ENCODE measurements around the gene HTATIP2.
A peak's percentile ranks its signal among the peaks of the same experiment; 100 is the strongest.
"Not testable (repeated sequence)": the region's sequence is repeated elsewhere in the genome, so short reads cannot be mapped to it uniquely, and the experiment has no call there.

HTATIP2 gene

GRCh38 chr11:20372081-20372626, 8.6 kb downstream of the HTATIP2 start:
- no peak for DNase-seq

- no peak for DNase-seq
These were observed 9.6 kb downstream of the HTATIP2 start for GRCh38 chr11:20373147-20373546.

DNA sequence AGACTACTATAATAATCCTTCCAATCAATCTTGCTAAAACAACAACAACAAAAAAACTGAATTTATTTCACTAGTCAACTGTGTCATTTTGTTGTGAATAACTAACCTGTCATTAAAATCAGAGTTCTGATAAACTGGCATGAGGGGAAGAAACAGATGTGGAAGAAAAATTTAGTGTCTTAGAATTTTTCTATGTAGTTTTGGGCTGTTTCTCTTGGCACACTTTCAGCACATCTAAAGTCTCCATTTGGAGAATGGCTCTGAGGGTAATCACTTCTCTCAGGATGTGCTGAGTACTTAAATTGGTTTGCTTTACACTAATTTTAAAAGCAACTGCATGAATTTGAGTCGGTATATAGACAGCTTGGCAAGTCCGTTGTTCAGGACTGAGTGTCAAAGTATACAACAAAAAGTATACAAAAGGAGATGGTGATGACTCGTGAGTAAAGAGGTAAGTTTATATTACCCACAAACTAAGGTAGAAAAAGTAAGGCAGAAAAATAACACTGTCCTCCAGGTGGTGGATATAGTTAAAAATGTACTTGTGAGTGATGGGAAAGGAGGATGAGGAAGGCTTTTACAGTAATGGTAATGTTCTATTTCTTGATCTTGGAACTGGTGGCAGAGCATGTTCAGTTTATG, 10.2 kb downstream of the HTATIP2 start:
- DNase-seq, result no peak

- no peak for DNase-seq
These were observed 11.3 kb downstream of the HTATIP2 start for GRCh38 chr11:20374741-20375300.

DNA sequence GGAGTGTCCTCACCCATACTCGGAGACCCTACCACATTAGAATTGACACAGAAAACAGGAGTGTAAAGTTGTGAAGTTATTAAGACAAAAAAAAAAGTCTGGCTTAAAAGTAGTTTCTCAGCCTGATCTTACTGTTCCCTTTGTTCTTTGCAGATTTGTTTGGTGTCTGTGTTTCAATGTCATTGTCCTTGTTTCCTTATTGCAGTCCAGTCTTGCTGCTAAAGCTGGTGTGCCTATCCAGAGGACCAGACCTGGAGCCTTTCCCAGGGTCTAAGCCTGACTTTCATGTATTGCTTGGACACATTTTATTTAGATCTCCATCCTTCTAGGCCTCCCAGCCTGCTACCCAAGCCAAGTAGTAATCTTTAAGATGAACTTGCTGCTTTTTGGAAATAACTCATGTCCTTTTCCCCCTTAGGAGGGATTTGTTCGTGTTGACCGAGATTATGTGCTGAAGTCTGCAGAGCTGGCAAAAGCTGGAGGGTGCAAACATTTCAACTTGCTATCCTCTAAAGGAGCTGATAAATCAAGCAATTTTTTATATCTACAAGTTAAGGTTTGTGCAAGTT, 12.7 kb downstream of the HTATIP2 start:
- no peak for DNase-seq

DNA sequence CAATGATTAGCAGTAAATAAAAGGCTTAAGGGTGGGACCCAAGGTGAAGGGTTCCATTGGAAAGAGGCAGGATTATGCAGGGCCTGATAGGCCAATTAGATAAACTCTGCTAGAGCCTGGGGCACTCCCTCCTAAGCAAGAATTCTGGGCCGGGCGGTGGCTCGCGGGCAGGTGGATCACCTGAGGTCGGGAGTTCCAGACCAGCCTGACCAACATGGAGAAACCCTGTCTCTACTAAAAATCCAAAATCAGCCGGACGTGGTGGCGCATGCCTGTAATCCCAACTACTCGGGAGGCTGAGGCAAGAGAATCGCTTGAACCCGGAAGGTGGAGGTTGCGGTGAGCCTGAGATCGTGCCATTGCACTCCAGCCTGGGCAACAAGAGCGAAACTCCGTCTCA, 22.5 kb downstream of the HTATIP2 start:
- not testable (repeated sequence) for DNase-seq

- peak; percentile 92 for DNase-seq
These were observed 24.0 kb downstream of the HTATIP2 start, which contains the start of gene PRMT3 for GRCh38 chr11:20387261-20388095. Gene PRMT3 (plus strand): TSS chr11:20387716. CDS start chr11:20387747, 31 bp downstream.

DNA sequence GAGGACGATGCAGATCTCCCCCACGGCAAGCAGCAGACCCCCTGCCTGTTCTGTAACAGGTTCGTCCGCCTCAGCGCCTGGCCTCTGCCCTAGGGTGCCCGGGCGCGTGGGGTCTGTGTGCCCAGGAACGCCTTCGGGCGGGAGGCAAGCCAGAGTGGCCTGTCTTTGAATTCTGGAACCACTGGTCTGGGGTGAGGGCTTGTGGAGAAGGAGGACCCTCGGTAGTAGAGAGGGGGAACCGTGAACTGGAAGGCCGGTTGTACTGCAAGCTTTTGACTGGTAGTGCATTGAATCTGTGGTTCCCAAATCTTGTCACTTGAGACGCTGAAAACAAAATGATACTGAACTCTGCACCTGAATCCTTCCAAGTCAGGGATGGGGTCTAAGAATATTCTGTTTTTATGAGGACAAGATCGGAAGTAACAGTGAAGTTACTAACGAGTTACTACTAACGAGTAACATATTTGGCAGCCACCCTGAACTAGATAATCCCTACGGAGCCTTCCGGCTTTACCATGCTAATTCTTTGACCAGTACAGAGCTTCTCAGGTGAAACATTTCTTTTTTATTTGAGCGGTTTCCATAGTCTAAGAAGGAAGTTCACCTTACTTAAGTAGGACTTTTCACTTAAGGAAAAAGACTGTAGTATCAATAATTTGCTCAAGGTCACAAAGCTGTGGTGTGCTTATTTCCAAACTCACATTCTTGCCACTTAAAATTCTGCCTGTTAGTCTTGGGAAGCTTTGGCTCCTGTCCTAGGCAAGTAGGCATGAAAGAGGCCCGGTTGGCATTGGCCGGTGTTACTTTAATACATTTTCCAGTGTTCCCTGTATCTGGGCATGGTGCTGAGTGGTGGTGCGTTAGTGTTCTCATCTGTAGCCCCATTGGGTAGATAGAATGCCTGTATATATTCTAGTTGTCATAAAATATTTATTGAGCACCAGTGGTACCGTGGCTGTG, 24.9 kb downstream of the HTATIP2 start:
- peak; percentile 50 for DNase-seq

DNA sequence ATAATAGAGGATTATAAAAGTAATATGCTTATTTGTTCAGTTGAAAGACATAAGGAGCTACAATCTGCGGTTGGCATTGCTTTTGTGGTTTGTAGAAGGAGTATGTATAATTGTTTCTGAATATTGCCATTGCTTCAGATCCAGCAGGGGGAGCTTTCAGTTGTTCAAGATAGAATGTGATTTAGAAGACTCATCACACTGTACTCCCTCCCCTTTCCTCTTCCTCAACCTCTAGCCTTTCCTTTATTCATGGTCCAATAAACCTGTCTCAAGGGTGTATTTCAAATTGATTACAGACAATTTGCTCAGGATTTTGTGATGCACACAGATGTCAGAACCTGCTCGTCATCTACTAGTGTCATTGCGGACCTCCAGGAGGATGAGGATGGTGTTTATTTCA, 33.8 kb downstream of the HTATIP2 start:
- peak; percentile 49 for DNase-seq

DNA sequence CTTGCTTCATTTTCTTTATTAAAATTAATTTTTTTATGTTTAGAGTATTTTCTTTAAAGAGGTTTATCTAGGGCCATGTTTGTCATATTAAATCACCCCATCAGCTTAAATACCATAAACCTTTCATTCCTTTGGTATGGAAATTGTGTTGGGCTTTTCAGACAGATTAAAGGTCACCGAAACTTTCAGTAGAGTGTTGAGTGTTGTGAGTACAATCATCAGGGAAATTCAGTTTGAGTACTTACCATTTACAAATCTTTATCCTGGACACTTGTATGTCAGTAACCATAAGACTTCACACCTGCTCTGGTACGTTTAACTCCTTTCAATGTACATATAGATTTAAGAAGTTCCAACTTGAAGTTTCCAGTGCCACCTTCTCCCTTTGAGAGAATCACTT, 36.0 kb downstream of the HTATIP2 start:
- no peak for DNase-seq

GRCh38 chr11:20403059-20403458, 39.5 kb downstream of the HTATIP2 start:
- DNase-seq, result no peak

DNA sequence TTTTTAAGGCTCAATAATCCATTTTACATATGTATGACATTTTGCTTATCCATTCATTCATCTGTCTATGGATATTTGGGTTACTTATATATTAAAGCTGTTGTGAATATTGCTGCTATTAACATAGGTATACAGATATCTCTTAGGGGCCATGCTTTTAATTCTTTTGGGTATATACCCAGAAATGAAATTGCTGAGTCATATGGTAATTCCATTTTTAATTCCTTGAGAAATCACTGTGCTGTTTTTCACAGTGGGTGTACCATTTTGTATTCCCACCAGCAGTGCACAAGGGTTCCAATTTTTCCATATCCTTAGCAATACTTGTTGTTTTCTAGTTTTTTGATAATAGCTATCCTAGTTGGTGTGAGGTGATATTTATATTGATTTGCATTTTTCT, 43.0 kb downstream of the HTATIP2 start:
- no peak for DNase-seq

DNA sequence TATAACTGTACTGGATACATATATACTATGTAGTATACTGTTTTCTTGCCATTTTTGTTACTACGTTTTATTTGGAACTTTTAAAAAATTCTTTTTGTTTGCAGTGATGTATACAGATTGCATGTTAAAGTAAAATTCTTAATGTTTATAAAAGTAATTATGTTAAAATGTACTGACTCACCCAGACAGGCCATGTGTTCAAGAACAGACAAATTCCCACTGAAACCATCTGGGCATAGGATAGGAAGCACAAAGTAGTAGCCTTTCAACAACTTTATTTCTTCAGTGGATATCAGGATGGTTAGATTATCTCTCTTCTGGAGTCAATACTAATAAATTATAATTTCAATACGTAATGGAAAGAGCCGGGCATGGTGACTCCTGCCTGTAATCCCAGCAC, 43.8 kb downstream of the HTATIP2 start:
- DNase-seq, result no peak

GRCh38 chr11:20415432-20415831, 51.9 kb downstream of the HTATIP2 start:
- DNase-seq, result no peak

- no peak for DNase-seq
These were observed 54.3 kb downstream of the HTATIP2 start for GRCh38 chr11:20417771-20418170.

GRCh38 chr11:20421946-20422345, 58.4 kb downstream of the HTATIP2 start:
- DNase-seq, result no peak

DNA sequence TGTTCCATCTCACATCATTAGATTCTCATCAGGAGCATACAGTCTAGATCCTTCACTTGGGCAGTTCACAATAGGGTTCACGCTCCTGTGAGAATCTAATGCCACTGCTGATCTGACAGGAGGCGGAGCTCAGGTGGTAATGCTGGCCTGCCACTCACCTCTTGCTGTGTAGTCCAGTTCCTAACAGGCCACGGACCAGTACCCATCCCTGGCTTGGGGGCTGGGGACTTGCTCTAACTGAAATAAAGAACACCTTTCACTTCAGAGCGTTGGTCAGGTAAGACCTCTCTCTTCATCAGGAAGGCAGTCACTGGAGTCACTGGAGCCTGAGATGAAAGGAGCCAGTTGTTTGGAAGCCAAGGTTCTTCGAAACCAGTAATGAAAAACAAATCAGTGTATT, 65.7 kb downstream of the HTATIP2 start:
- no peak for DNase-seq
